ENCODE measurements around the gene ATP6V0A4. TPM values are rescaled to one million over a fixed set of nuclear protein-coding genes. Genes with fewer than 3 reads are reported as not detected.

The ATP6V0A4 gene
- total and polyA plus RNA-seq, 2 of the 13 experiments (the other 11 are each of a cell fraction or from before 2014, with no cell fraction given) = 0.24 to 0.25 TPM

GRCh38 chr7:138695106-138695505, 102.9 kb downstream of the ATP6V0A4 start (continued):
- no peak for TF ChIP-seq USF2 (IDR thresholded peaks at IDR 0.05; ENCODE audit: low read depth, low read length)
- no peak for TF ChIP-seq USF2 (CRISPR knock-in tag; IDR thresholded peaks at IDR 0.05; ENCODE audit: borderline replicate concordance)
- TF ChIP-seq DNMT1 (CRISPR knock-in tag; IDR thresholded peaks at IDR 0.05) = no peak

GRCh38 chr7:138691178-138691577, 106.8 kb downstream of the ATP6V0A4 start:
- Histone ChIP-seq H3K4me1 (ENCODE audit: insufficient read depth, low read length) (peaks cover 8% of the 10 kb centered on the region; the same call in 1 of the 2 replicates), H3K4me3 (replicated peaks in 1 of 3; ENCODE audit: insufficient read depth in 1 of 3, low read depth in 2 of 3, low read length in 3 of 3) (no peak overlapping the region), H3K36me3 (replicated peaks in 1 of 2; ENCODE audit: control insufficient read depth in 1 of 2, insufficient read depth in 2 of 2, low read length in 2 of 2) (no peaks in the 10 kb centered on the region), H2AFZ (ENCODE audit: low read length) (no peak overlapping the region), H3K79me2 (ENCODE audit: insufficient read depth, low read length) (no peaks in the 10 kb centered on the region), H4K20me1 (ENCODE audit: insufficient read depth, low read length) (no peaks in the 10 kb centered on the region), H3K9ac (ENCODE audit: insufficient read depth, low read depth, low read length) (no peak overlapping the region), H3K9me3 (ENCODE audit: low read length) (no peaks in the 10 kb centered on the region), H3K4me2 (ENCODE audit: low read depth, low read length) (no peak overlapping the region), H3K27ac (ENCODE audit: extremely low read length, insufficient read depth, low read length) (no peak overlapping the region), H3K27me3 (ENCODE audit: control insufficient read depth in 1 of 2, insufficient read depth in 2 of 2, low read length in 2 of 2) (no peaks in the 10 kb centered on the region)
- no peak for FAIRE-seq
- WGBS (ENCODE audit: low lambda C conversion rate) = 54% methylated on average over 5 of the region's 5 CpGs
- in situ Hi-C loops (cut with HindIII; ENCODE audit: extremely low pct_ligation_motif_present, low pct_unique_long_range_greater_than_20kb) (no loop called here), intact Hi-C loops (cut with micrococcal nuclease; ENCODE audit: unreplicated experiment) (no loop called here)
- no peak for DNase-seq (ENCODE audit: low spot score)
- CTCF ChIA-PET (ENCODE audit: low intra/inter-chr PET ratio, low total read pairs) = no interaction called here
- ATAC-seq = no peak
- POLR2A ChIA-PET = no interaction called here
- no TSS peak for BruUV-seq (replicated peaks)
- TF ChIP-seq ZFP36 (IDR thresholded peaks at IDR 0.05; ENCODE audit: borderline replicate concordance, low read depth, low read length, partially characterized antibody) = no peak
- TF ChIP-seq SMAD9 (CRISPR knock-in tag; IDR thresholded peaks at IDR 0.05) = no peak
- no peak for TF ChIP-seq ZBTB8A (CRISPR knock-in tag; IDR thresholded peaks at IDR 0.05; ENCODE audit: borderline replicate concordance, low read depth)
- no peak for TF ChIP-seq AGO1 (IDR thresholded peaks at IDR 0.05; ENCODE audit: low read depth, low read length, poor library complexity, severe bottlenecking)
- TF ChIP-seq RFX5 (IDR thresholded peaks at IDR 0.05; ENCODE audit: low read depth, low read length) = no peak
- TF ChIP-seq ZUFSP (CRISPR knock-in tag; IDR thresholded peaks at IDR 0.05; ENCODE audit: borderline replicate concordance) = no peak
- no peak for TF ChIP-seq DMAP1 (CRISPR knock-in tag; IDR thresholded peaks at IDR 0.05)
- no peak for TF ChIP-seq ZNF782 (CRISPR knock-in tag; IDR thresholded peaks at IDR 0.05; ENCODE audit: borderline replicate concordance)
- no peak for TF ChIP-seq DPF2 (CRISPR knock-in tag; IDR thresholded peaks at IDR 0.05; ENCODE audit: borderline replicate concordance, low read depth)
- no peak for TF ChIP-seq CCAR2 (optimal IDR thresholded peaks at IDR 0.05; ENCODE audit: low read depth, low read length)
- no peak for TF ChIP-seq NFE2L2 (IDR thresholded peaks at IDR 0.05; ENCODE audit: low read length)

Measured in HepG2 (cell line).